GM12878 (cell line): ENCODE data around the gene COL27A1.

ENCODE experiments used
- BCLAF1 ChIP-seq: fragments of 450-650 bp; IDR thresholded peaks from 2 replicates; pipeline ENCODE4 v1.6.1; 2017; ENCODE audit warnings: antibody characterized with exemption, mild to moderate bottlenecking, moderate library complexity
- CEBPB ChIP-seq, 2 experiments: fragments of 150-350 bp in 1 of 2; IDR thresholded peaks; 2 replicates each; pipeline ENCODE4 v1.6.1; 2012 to 2014; ENCODE audit warnings: low read depth in 2 of 2, low read length in 2 of 2, borderline replicate concordance in 1 of 2, inconsistent platforms in 1 of 2
- CHD1 ChIP-seq: IDR thresholded peaks from 2 replicates; pipeline ENCODE4 v1.6.1; 2012; ENCODE audit warnings: low read depth, low read length, improper control_type of control experiment
- CTCF ChIP-seq, 3 experiments: IDR thresholded peaks in 2 of 3; conservative IDR thresholded peaks in 1 of 3; 2 replicates each; pipeline ENCODE4 v1.5.1; 2011; ENCODE audit warnings: low read depth in 3 of 3, low read length in 3 of 3, mild to moderate bottlenecking in 3 of 3, control low read depth in 2 of 3, moderate library complexity in 2 of 3, inconsistent platforms in 1 of 3, mixed read lengths in 1 of 3; ENCODE audit not compliant: control insufficient read depth in 2 of 3, insufficient read depth in 1 of 3; ENCODE audit errors: extremely low read depth in 1 of 3
- FOXK2 ChIP-seq: fragments of 450-650 bp; IDR thresholded peaks from 2 replicates; pipeline ENCODE4 v1.6.1; 2017; ENCODE audit warnings: mild to moderate bottlenecking, moderate library complexity
- FOXM1 ChIP-seq: IDR thresholded peaks from 2 replicates; pipeline ENCODE4 v1.6.1; 2012; ENCODE audit warnings: low read depth, mild to moderate bottlenecking, inconsistent platforms, low read length, moderate library complexity
- NFYB ChIP-seq: IDR thresholded peaks from 2 replicates; pipeline ENCODE4 v1.6.1; 2011; ENCODE audit warnings: low read depth, mild to moderate bottlenecking, low read length, improper control_type of control experiment, moderate library complexity; ENCODE audit not compliant: insufficient read depth
- NR2F1 ChIP-seq: fragments of 450-650 bp; conservative IDR thresholded peaks from 2 replicates; pipeline ENCODE4 v1.6.1; 2017; ENCODE audit warnings: mild to moderate bottlenecking
- PKNOX1 ChIP-seq: fragments of 450-650 bp; IDR thresholded peaks from 2 replicates; pipeline ENCODE4 v1.6.1; 2016; ENCODE audit warnings: mild to moderate bottlenecking
- POLR2A ChIP-seq: IDR thresholded peaks from 2 replicates; pipeline ENCODE4 v1.6.1; 2011; ENCODE audit warnings: low read depth, mild to moderate bottlenecking, low read length
- POLR2AphosphoS5 ChIP-seq: IDR thresholded peaks from 2 replicates; pipeline ENCODE4 v1.6.1; 2011; ENCODE audit warnings: mild to moderate bottlenecking, low read length, inconsistent platforms
- RCOR1 ChIP-seq: conservative IDR thresholded peaks from 2 replicates; pipeline ENCODE4 v1.6.1; 2012; ENCODE audit warnings: low read depth, low read length, improper control_type of control experiment
- SREBF1 ChIP-seq: IDR thresholded peaks from 2 replicates; pipeline ENCODE4 v1.6.1; 2012; ENCODE audit warnings: mild to moderate bottlenecking, low read length

- TF ChIP-seq CTCF (IDR thresholded peaks at IDR 0.05 in 2 of 3, conservative IDR thresholded peaks at IDR 0.05 in 1 of 3; ENCODE audit: control insufficient read depth in 2 of 3, extremely low read depth in 1 of 3, insufficient read depth in 1 of 3, low read depth in 3 of 3, low read length in 3 of 3) = no peak
- no peak for TF ChIP-seq CHD1
- no peak for TF ChIP-seq FOXM1
- no peak for TF ChIP-seq CEBPB (IDR thresholded peaks at IDR 0.05; ENCODE audit: borderline replicate concordance in 1 of 2, low read depth in 2 of 2, low read length in 2 of 2)
- TF ChIP-seq NFYB = no peak
- TF ChIP-seq POLR2A = no peak
- no peak for TF ChIP-seq BCLAF1
- TF ChIP-seq PKNOX1 = no peak
- TF ChIP-seq SREBF1 = no peak
- TF ChIP-seq POLR2AphosphoS5 = no peak
- no peak for TF ChIP-seq RCOR1
- TF ChIP-seq FOXK2 = no peak
- no peak for TF ChIP-seq NR2F1
These were observed 81.9 kb downstream of the COL27A1 start for GRCh38 chr9:114237247-114237646.
